ENCODE measurements around the gene UTP4.
"Not testable (repeated sequence)": the region's sequence is repeated elsewhere in the genome, so short reads cannot be mapped to it uniquely, and the experiment has no call there.

UTP4 gene

DNA sequence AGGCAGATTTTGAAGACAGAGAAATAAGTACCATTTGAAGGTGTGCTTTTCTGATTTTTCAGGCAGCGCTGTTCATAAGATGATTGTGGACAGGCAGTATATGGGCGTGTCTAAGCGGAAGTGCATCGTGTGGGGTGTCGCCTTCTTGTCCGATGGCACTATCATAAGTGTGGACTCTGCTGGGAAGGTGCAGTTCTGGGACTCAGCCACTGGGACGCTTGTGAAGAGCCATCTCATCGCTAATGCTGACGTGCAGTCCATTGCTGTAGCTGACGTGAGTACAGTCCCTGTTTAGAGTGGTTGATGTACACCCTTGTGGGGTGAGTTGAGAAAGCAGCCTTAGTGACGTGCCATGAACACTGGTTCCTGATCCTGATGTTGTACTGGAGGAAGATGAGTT, 10.7 kb downstream of the UTP4 start:
- TF ChIP-seq, protein P1, sequence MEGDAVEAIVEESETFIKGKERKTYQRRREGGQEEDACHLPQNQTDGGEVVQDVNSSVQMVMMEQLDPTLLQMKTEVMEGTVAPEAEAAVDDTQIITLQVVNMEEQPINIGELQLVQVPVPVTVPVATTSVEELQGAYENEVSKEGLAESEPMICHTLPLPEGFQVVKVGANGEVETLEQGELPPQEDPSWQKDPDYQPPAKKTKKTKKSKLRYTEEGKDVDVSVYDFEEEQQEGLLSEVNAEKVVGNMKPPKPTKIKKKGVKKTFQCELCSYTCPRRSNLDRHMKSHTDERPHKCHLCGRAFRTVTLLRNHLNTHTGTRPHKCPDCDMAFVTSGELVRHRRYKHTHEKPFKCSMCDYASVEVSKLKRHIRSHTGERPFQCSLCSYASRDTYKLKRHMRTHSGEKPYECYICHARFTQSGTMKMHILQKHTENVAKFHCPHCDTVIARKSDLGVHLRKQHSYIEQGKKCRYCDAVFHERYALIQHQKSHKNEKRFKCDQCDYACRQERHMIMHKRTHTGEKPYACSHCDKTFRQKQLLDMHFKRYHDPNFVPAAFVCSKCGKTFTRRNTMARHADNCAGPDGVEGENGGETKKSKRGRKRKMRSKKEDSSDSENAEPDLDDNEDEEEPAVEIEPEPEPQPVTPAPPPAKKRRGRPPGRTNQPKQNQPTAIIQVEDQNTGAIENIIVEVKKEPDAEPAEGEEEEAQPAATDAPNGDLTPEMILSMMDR (conservative IDR thresholded peaks at IDR 0.05; ENCODE audit: low read depth, low read length) = peak; percentile 24
- no peak overlapping the region for H3K4me3 ChIP-seq (ENCODE audit: low read depth, low read length)
- peak; percentile 16 for DNase-seq (ENCODE audit: low read depth)

DNA sequence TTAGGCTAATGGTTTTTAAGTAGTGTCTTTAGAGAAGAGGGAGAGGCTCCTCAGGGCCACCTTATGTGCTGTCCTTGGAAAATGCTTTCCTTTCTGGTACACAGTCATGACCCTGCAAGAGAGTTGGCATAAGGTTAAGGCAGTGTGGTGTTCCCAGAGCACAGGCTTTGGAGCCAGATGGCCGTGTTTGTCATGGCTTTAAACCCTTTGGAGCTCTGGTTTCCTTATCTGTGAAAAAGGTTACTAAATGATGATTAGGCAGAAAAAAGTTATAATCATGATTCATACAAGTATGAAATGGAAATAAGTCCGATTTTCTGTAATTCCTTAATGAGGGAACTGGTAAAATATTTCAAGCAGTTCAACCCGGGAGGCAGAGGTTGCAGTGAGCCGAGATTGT, 13.2 kb downstream of the UTP4 start:
- TF ChIP-seq, protein P1 (conservative IDR thresholded peaks at IDR 0.05; ENCODE audit: low read depth, low read length) = no peak
- no peak overlapping the region for H3K4me3 ChIP-seq (ENCODE audit: low read depth, low read length)
- peak; percentile 13 for DNase-seq (ENCODE audit: low read depth)

- DNase-seq (ENCODE audit: low read depth) = not testable (repeated sequence)
Observed at GRCh38 chr16:69149621-69150020, 17.2 kb downstream of the UTP4 start.

DNA sequence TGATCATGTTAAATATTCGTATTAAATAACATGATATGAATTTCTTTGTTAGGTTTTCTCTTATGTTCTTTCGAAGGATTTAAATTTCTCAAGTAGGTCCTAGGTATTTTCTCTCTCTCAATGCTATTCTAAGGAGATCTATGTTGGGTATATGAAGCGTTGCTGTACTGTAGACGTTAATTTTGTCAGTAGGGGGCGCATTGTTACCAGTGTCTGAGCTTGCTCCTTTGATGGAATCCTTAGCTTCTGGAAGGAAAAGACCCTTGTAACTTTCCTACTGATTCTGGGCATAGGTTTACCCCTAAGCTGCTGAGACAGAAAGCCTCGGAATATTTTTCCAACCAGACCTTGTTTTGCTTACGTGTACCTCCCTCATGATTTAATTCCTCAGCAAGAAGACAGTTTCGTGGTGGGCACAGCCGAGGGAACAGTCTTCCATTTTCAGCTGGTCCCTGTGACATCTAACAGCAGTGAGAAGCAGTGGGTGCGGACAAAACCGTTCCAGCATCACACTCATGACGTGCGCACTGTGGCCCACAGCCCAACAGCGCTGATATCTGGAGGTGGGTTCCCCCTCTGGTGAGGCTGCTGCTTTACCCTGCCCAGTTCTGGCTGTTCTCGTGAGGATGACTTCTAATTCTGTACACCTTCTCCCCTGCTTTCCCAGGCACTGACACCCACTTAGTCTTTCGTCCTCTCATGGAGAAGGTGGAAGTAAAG, 17.9 kb downstream of the UTP4 start:
- TF ChIP-seq, protein P1 (conservative IDR thresholded peaks at IDR 0.05; ENCODE audit: low read depth, low read length) = peak; percentile 79
- DNase-seq (ENCODE audit: low read depth) = peak; percentile 92

More at GRCh38 chr16:69149621-69150020, 17.2 kb downstream of the UTP4 start:
- not testable (repeated sequence) for H3K4me3 ChIP-seq (ENCODE audit: low read depth, low read length)

GRCh38 chr16:69157196-69157595, 24.7 kb downstream of the UTP4 start:
- no peak for DNase-seq (ENCODE audit: low read depth)
- TF ChIP-seq, protein P1 (conservative IDR thresholded peaks at IDR 0.05; ENCODE audit: low read depth, low read length) = no peak

More for the DNA sequence above, 17.9 kb downstream of the UTP4 start:
- H3K4me3 ChIP-seq (ENCODE audit: low read depth, low read length) = no peak overlapping the region

GRCh38 chr16:69160192-69160591, 27.7 kb downstream of the UTP4 start:
- TF ChIP-seq, protein P1 (conservative IDR thresholded peaks at IDR 0.05; ENCODE audit: low read depth, low read length) = no peak
- H3K4me3 ChIP-seq (ENCODE audit: low read depth, low read length) = no peak overlapping the region
- DNase-seq (ENCODE audit: low read depth) = no peak

More at GRCh38 chr16:69157196-69157595, 24.7 kb downstream of the UTP4 start:
- no peak overlapping the region for H3K4me3 ChIP-seq (ENCODE audit: low read depth, low read length)

DNA sequence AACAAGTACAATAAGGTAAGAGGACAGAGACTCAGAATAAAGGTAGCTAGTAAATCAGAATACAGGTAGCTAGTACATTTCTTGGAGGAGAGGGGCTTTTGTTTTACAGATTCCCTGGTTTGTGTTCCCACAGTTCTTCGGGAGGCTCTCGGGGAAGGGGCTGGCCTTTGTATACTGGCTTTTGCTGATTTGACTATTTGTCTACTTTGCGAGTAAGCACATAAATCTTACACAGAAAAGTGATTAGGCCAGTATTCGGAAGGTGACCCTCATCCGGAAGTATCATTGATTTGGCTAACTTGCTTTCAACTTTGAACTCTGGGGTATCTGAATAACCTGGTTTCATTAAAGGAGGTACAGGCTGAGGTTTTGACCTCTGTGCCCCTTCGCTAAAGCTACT, 33.1 kb downstream of the UTP4 start:
- no peak overlapping the region for H3K4me3 ChIP-seq (ENCODE audit: low read depth, low read length)
- DNase-seq (ENCODE audit: low read depth) = no peak
- TF ChIP-seq, protein P1 (conservative IDR thresholded peaks at IDR 0.05; ENCODE audit: low read depth, low read length) = no peak
